NCI-H2029 (cell line): ENCODE data around the gene ZNF280A.

Source experiments
- DNase-seq: peaks from one replicate; lab custom pipeline; 2025; lab: John Stamatoyannopoulos, UW

ZNF280A gene

DNA sequence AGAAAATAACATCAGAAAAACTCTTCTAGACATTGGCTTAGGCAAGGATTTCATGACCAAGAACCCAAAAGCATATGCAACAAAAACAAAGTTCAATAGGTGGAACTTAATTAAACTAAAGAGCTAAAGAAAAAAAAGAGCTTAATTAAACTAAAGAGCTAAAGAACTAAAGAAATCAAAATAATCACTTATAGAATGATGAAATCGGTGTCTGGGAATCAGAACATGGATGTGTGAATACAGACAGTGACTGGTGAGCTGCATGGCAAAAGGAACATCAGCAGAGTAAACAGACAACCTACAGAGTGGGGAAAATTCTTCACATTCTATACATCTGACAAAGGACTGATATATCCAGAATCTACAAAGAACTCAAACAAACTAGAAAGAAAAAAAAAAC, 53.0 kb downstream of the ZNF280A start:
- DNase-seq: no peak

GRCh38 chr22:22465782-22466181, 54.3 kb downstream of the ZNF280A start:
- no peak for DNase-seq

GRCh38 chr22:22465094-22465602, 54.9 kb downstream of the ZNF280A start:
- no peak for DNase-seq

- DNase-seq: no peak
Observed at GRCh38 chr22:22464541-22465054, 55.5 kb downstream of the ZNF280A start.

DNA sequence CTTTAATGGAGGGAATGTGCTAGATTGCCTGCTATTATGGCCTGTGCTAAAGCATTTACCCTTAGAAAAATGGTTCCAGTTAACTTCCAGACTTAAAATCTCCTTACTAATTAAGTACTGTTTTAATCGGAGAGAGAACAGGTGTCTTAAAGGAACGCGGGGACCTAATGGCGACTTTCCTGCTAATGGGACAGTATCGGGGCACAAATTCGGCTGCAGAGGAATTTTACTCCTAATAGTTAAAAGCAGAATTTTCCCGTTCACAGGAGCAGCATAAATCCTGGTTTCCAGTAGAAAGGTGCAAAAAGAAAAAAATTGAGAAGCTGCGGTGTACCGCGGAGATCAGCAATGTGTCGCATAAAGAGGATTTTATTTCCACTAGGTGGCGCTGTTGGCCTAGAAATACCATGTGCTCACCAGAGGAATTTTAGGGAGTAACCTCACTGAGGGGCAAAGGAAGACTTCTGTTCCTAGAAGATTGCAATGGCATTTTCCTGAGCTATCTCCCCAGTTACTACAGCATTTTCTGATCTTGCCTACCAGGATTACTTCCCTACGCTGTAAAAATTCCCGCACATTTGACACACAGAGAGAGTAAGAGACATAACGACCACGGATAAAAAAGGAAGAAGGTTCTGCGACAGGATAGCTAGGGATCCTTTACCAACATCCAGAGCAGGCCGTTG, 56.1 kb downstream of the ZNF280A start:
- no peak for DNase-seq
